Measurements from ENCODE around the gene MAPK8IP3.

Gene MAPK8IP3

GRCh38 chr16:1763521-1764511 lies 57.8 kb downstream of the MAPK8IP3 start:
- DNase-seq (ENCODE audit: low read depth): no peak

GRCh38 chr16:1764971-1765370 lies 59.0 kb downstream of the MAPK8IP3 start:
- no peak for DNase-seq (ENCODE audit: low read depth)

GRCh38 chr16:1765826-1766225 lies 59.8 kb downstream of the MAPK8IP3 start:
- no peak for DNase-seq (ENCODE audit: low read depth)

- DNase-seq (ENCODE audit: low read depth): no peak
Measured at GRCh38 chr16:1766231-1766630, 60.2 kb downstream of the MAPK8IP3 start.

GRCh38 chr16:1766701-1767100 lies 60.7 kb downstream of the MAPK8IP3 start:
- no peak for DNase-seq (ENCODE audit: low read depth)

- no peak for DNase-seq (ENCODE audit: low read depth)
Measured at GRCh38 chr16:1767116-1767994, 61.4 kb downstream of the MAPK8IP3 start.

GRCh38 chr16:1768061-1768766 lies 62.2 kb downstream of the MAPK8IP3 start:
- DNase-seq (ENCODE audit: low read depth): no peak

- DNase-seq (ENCODE audit: low read depth): no peak
Measured at GRCh38 chr16:1768767-1769401, 62.9 kb downstream of the MAPK8IP3 start.

- DNase-seq (ENCODE audit: low read depth): no peak
Measured at GRCh38 chr16:1769402-1770300, 63.7 kb downstream of the MAPK8IP3 start.

- peak; percentile 28 for DNase-seq (ENCODE audit: low read depth)
Measured at GRCh38 chr16:1770328-1771187, 64.6 kb downstream of the MAPK8IP3 start.

GRCh38 chr16:1771188-1771863 lies 65.3 kb downstream of the MAPK8IP3 start, which contains the start of gene NME3:
Gene NME3 (minus strand): TSS chr16:1771543. CDS start chr16:1771534, 9 bp downstream.
- DNase-seq (ENCODE audit: low read depth): peak; percentile 59

GRCh38 chr16:1771864-1772361 lies 65.9 kb downstream of the MAPK8IP3 start:
- DNase-seq (ENCODE audit: low read depth): no peak

- no peak for DNase-seq (ENCODE audit: low read depth)
Measured at GRCh38 chr16:1772362-1772907, 66.4 kb downstream of the MAPK8IP3 start, which contains the start of gene EME2. Gene EME2 (plus strand): TSS chr16:1772810. CDS start chr16:1773228, 418 bp downstream.

- DNase-seq (ENCODE audit: low read depth): peak; percentile 66
Measured at GRCh38 chr16:1772908-1773702, 67.1 kb downstream of the MAPK8IP3 start, which contains the start of gene MRPS34. Gene MRPS34 (minus strand): TSS chr16:1773134. CDS start chr16:1773119, 15 bp downstream.

- no peak for DNase-seq (ENCODE audit: low read depth)
Measured at GRCh38 chr16:1773703-1774447, 67.9 kb downstream of the MAPK8IP3 start.

- no peak for DNase-seq (ENCODE audit: low read depth)
Measured at GRCh38 chr16:1774448-1774780, 68.4 kb downstream of the MAPK8IP3 start.
